ENCODE data around the gene OSTM1. TPM values are rescaled to one million over a fixed set of nuclear protein-coding genes. Genes with fewer than 3 reads are reported as not detected.

OSTM1 gene
- total and polyA plus RNA-seq, 10 donors = 12.5 to 146 (median 57.0) TPM

DNA sequence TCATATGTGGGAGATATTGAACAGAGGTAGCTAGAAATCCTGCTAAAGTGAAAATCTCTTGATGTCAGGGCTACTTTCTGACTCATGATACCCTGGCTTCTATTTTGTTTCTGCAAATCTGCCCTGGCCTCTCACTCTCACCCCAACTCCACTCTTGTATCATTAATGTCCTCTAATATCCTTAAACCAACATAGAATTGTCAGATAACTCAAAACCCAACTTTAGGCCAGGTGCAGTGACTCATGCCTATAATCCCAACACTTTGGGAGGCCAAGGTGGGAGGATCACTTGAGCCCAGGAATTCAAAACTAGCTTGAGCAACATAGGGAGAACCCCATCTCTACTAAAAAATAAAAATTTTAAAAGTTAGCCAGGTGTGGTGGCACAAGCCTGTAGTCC is 33.8 kb upstream of the OSTM1 start:
- no peaks in the 10 kb centered on the region for H3K36me3 ChIP-seq
- H3K9me3 ChIP-seq = no peaks in the 10 kb centered on the region
- no peak overlapping the region for H3K27ac ChIP-seq
- TF ChIP-seq POLR2A (IDR thresholded peaks at IDR 0.05) = no peak
- TF ChIP-seq, protein P1, sequence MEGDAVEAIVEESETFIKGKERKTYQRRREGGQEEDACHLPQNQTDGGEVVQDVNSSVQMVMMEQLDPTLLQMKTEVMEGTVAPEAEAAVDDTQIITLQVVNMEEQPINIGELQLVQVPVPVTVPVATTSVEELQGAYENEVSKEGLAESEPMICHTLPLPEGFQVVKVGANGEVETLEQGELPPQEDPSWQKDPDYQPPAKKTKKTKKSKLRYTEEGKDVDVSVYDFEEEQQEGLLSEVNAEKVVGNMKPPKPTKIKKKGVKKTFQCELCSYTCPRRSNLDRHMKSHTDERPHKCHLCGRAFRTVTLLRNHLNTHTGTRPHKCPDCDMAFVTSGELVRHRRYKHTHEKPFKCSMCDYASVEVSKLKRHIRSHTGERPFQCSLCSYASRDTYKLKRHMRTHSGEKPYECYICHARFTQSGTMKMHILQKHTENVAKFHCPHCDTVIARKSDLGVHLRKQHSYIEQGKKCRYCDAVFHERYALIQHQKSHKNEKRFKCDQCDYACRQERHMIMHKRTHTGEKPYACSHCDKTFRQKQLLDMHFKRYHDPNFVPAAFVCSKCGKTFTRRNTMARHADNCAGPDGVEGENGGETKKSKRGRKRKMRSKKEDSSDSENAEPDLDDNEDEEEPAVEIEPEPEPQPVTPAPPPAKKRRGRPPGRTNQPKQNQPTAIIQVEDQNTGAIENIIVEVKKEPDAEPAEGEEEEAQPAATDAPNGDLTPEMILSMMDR (IDR thresholded peaks at IDR 0.05 in 8 of 11, conservative IDR thresholded peaks at IDR 0.05 in 3 of 11) = no peak
- no peak for TF ChIP-seq POLR2AphosphoS5 (IDR thresholded peaks at IDR 0.05)
- H3K27me3 ChIP-seq (replicated peaks in 1 of 7) = peaks cover 0 to 40% (median 8%) of the 10 kb centered on the region in 7 donors
- no peak overlapping the region for H3K4me3 ChIP-seq
- DNase-seq = no peak
- H3K4me1 ChIP-seq = peaks cover under 1 to 4% (median 3%) of the 10 kb centered on the region in 6 donors
- intact Hi-C loops (cut with DNase I; ENCODE audit: low total_unique reads) = no loop called here

DNA sequence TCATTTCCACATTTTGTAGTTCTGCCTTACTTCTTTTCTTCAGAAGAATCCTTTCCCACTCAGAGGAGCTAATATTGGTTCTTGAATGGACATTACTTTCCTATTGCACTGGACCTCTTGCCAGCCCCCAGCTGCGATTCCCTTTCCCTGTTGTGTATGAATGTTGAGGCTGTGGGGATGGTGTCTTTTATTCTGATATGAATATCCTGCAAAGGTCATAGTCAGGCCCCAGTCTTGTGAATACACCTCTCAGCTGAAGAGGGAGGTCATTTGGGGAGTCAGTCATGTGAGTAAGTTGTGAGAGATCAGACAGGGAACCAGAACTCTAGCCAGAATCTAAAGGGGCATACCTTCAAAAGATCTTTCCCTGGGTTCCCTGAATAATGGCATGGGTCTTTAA is 32.6 kb upstream of the OSTM1 start:
- WGBS, 5 donors = 94 to 100% (median 97%) methylated on average over 1 of the region's 1 CpG
- H3K27ac ChIP-seq = no peak overlapping the region
- peaks cover 0 to 27% (median 0%) of the 10 kb centered on the region in 7 donors for H3K27me3 ChIP-seq (replicated peaks in 1 of 7)
- TF ChIP-seq POLR2A (IDR thresholded peaks at IDR 0.05) = no peak
- TF ChIP-seq, protein P1 (IDR thresholded peaks at IDR 0.05 in 8 of 11, conservative IDR thresholded peaks at IDR 0.05 in 3 of 11) = no peak
- TF ChIP-seq POLR2AphosphoS5 (IDR thresholded peaks at IDR 0.05) = no peak
- no peaks in the 10 kb centered on the region for H3K9me3 ChIP-seq
- intact Hi-C loops (cut with DNase I; ENCODE audit: low total_unique reads) = no loop called here
- no peak overlapping the region for H3K4me3 ChIP-seq
- H3K4me1 ChIP-seq = no peaks in the 10 kb centered on the region
- no peak for DNase-seq
- H3K36me3 ChIP-seq = no peaks in the 10 kb centered on the region

DNA sequence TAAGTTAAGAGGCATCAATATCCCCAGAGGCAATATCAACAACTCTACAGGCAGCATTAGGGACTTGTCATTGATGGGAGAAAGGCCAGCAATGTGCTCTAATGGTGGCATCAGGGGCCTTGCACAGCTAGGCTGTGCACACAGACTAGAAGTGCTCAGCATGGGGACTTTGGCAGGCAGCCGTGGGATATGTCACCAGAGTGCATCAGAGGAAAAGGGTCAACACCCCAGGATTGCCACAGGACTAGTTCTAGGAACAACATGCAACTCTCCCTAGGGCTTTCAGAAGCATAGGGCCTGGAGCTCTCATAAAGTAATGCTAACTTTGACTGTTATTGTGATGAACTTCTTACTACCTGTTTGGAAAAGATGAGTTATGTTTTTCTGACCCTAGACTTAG is 32.2 kb upstream of the OSTM1 start:
- H3K9me3 ChIP-seq = no peaks in the 10 kb centered on the region
- no peaks in the 10 kb centered on the region for H3K4me1 ChIP-seq
- H3K27ac ChIP-seq = no peak overlapping the region
- H3K4me3 ChIP-seq = no peak overlapping the region
- no peak for DNase-seq
- TF ChIP-seq POLR2AphosphoS5 (IDR thresholded peaks at IDR 0.05) (no peak), POLR2A (IDR thresholded peaks at IDR 0.05) (no peak)
- TF ChIP-seq, protein P1 (IDR thresholded peaks at IDR 0.05 in 8 of 11, conservative IDR thresholded peaks at IDR 0.05 in 3 of 11) = no peak
- WGBS, 5 donors = 80 to 100% (median 89%) methylated on average over 1 of the region's 1 CpG
- no peaks in the 10 kb centered on the region for H3K36me3 ChIP-seq
- intact Hi-C loops (cut with DNase I; ENCODE audit: low total_unique reads) = no loop called here
- peaks cover 0 to 23% (median 0%) of the 10 kb centered on the region in 7 donors for H3K27me3 ChIP-seq (replicated peaks in 1 of 7)

DNA sequence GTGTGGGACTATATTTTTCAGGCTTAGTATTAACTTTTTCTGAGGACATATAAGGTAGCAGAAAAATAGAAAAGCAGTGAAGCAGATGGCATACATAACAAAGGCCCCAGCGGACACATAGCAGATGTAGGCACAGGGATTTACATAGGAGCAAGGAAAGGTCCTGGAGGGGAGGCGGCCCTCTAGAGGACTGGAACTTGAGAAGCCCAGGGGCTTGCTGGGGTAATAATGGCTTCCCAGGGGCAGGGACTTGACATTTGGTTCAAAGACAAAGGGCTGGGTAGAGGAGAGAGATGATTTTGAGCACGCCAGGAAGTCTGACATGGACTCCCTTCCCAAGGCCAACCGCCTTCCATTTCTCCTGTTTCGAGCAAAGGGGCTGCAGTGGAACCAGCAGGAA is 31.7 kb upstream of the OSTM1 start:
- H3K4me1 ChIP-seq = no peaks in the 10 kb centered on the region
- H3K36me3 ChIP-seq = no peaks in the 10 kb centered on the region
- intact Hi-C loops (cut with DNase I; ENCODE audit: low total_unique reads) = no loop called here
- no peak for TF ChIP-seq POLR2A (IDR thresholded peaks at IDR 0.05)
- TF ChIP-seq, protein P1 (IDR thresholded peaks at IDR 0.05 in 8 of 11, conservative IDR thresholded peaks at IDR 0.05 in 3 of 11) = no peak
- no peak for TF ChIP-seq POLR2AphosphoS5 (IDR thresholded peaks at IDR 0.05)
- H3K27me3 ChIP-seq (replicated peaks in 1 of 7) = peaks cover 0 to 19% (median 0%) of the 10 kb centered on the region in 7 donors
- no peak overlapping the region for H3K27ac ChIP-seq
- no peak for DNase-seq
- H3K4me3 ChIP-seq = no peak overlapping the region
- WGBS, 5 donors = 90 to 96% (median 93%) methylated on average over 5 of the region's 5 CpGs
- no peaks in the 10 kb centered on the region for H3K9me3 ChIP-seq
